WTC11 (cell line): ENCODE data around the gene KLHL40. TPM values are rescaled to one million over a fixed set of nuclear protein-coding genes. Genes with fewer than 3 reads are reported as not detected.

ENCODE experiments used
- ATAC-seq: fragments of 200-7000 bp; cut with Tn5 transposase; 2 replicates; pipeline ENCODE4 v1.10.0; 2021; ENCODE audit warnings: mild to moderate bottlenecking, moderate library complexity
- CTCF ChIA-PET: fragments of 300-600 bp; sonication (Branson Sonifier 250); formaldehyde crosslinking; loops from one replicate; lab custom pipeline; 2021; ENCODE audit warnings: antibody characterized with exemption; lab: Charles Lee
- POLR2A ChIA-PET: fragments of 350-600 bp; sonication (Branson Sonifier 250); formaldehyde crosslinking; loops from one replicate; lab custom pipeline; 2021; ENCODE audit warnings: antibody characterized with exemption; lab: Charles Lee
- DNase-seq: peaks from one replicate; pipeline ENCODE4 v3.0.0; 2021; ENCODE audit warnings: low spot score
- H3K27ac Mint-ChIP-seq: 2 replicates; pipeline ENCODE4 v1.8.0; 2021; ENCODE audit warnings: mixed read lengths
- H3K27me3 Mint-ChIP-seq: 2 replicates; pipeline ENCODE4 v1.8.0; 2021; ENCODE audit warnings: low read depth, mild to moderate bottlenecking, moderate library complexity, mixed read lengths
- H3K36me3 Mint-ChIP-seq: 2 replicates; pipeline ENCODE4 v1.8.0; 2021; ENCODE audit warnings: mixed read lengths
- H3K4me1 Mint-ChIP-seq: 2 replicates; pipeline ENCODE4 v1.8.0; 2022; ENCODE audit warnings: mixed read lengths
- H3K4me3 Mint-ChIP-seq: 2 replicates; pipeline ENCODE4 v1.8.0; 2021; ENCODE audit warnings: mild to moderate bottlenecking, moderate library complexity, mixed read lengths
- H3K9me3 Mint-ChIP-seq: 2 replicates; pipeline ENCODE4 v1.8.0; 2021; ENCODE audit warnings: mixed read lengths
- FOXP1 ChIP-seq: sonication (generic); formaldehyde crosslinking; IDR thresholded peaks from 2 replicates; pipeline ENCODE4 v1.8.0; 2022; ENCODE audit warnings: missing genetic modification reagents, mild to moderate bottlenecking, moderate library complexity, borderline replicate concordance
- GRHL2 ChIP-seq: fragments of 250-450 bp; sonication (Bioruptor Pico); IDR thresholded peaks from 2 replicates; pipeline ENCODE4 v1.8.0; 2022; ENCODE audit warnings: mild to moderate bottlenecking, moderate library complexity; ENCODE audit not compliant: insufficient replicate concordance, severe bottlenecking
- NFYB ChIP-seq: sonication (generic); formaldehyde crosslinking; conservative IDR thresholded peaks from 2 replicates; pipeline ENCODE4 v1.8.0; 2022; ENCODE audit warnings: low read depth, missing genetic modification reagents
- NR3C1 ChIP-seq: sonication (generic); formaldehyde crosslinking; conservative IDR thresholded peaks from 2 replicates; pipeline ENCODE4 v1.8.1; 2023; ENCODE audit warnings: low read depth, mild to moderate bottlenecking, missing genetic modification reagents
- PRDM15 ChIP-seq: sonication (generic); formaldehyde crosslinking; IDR thresholded peaks from 2 replicates; pipeline ENCODE4 v1.8.0; 2022; ENCODE audit warnings: missing genetic modification reagents
- SOX15 ChIP-seq: fragments of 250-450 bp; sonication (Bioruptor Pico); IDR thresholded peaks from 2 replicates; pipeline ENCODE4 v1.9.0; 2021; ENCODE audit warnings: mild to moderate bottlenecking
- TCF7 ChIP-seq: sonication (generic); formaldehyde crosslinking; IDR thresholded peaks from 2 replicates; pipeline ENCODE4 v1.8.0; 2022; ENCODE audit warnings: mild to moderate bottlenecking, low read depth, missing genetic modification reagents, moderate library complexity
- ZNF512 ChIP-seq: sonication (generic); formaldehyde crosslinking; IDR thresholded peaks from 2 replicates; pipeline ENCODE4 v1.8.1; 2022; ENCODE audit warnings: missing genetic modification reagents, borderline replicate concordance
- ZSCAN18 ChIP-seq: fragments of 250-450 bp; sonication (Bioruptor Pico); IDR thresholded peaks from 2 replicates; pipeline ENCODE4 v2.1.2; 2022; ENCODE audit warnings: mild to moderate bottlenecking, moderate library complexity
- total RNA-seq: library from RNA; stranded (reverse); gene quantifications from 3 replicates; pipeline ENCODE4 v1.2.3, GENCODE V29; 2021
- TF ChIP-seq, protein P1 (sequence below): sonication (generic); formaldehyde crosslinking; conservative IDR thresholded peaks from 2 replicates; pipeline ENCODE4 v1.8.1; 2022; ENCODE audit warnings: mild to moderate bottlenecking, missing genetic modification reagents
- TF ChIP-seq, protein P2 (sequence below): fragments of 250-450 bp; sonication (Bioruptor Pico); IDR thresholded peaks from 2 replicates; pipeline ENCODE4 v1.9.0; 2021; ENCODE audit warnings: mild to moderate bottlenecking

Gene KLHL40
- total RNA-seq, 1 experiment from 2014 or later, result not detected

GRCh38 chr3:42701371-42702065, 16.2 kb downstream of the KLHL40 start (continued):
- TF ChIP-seq PRDM15 (CRISPR knock-in tag), result no peak

DNA sequence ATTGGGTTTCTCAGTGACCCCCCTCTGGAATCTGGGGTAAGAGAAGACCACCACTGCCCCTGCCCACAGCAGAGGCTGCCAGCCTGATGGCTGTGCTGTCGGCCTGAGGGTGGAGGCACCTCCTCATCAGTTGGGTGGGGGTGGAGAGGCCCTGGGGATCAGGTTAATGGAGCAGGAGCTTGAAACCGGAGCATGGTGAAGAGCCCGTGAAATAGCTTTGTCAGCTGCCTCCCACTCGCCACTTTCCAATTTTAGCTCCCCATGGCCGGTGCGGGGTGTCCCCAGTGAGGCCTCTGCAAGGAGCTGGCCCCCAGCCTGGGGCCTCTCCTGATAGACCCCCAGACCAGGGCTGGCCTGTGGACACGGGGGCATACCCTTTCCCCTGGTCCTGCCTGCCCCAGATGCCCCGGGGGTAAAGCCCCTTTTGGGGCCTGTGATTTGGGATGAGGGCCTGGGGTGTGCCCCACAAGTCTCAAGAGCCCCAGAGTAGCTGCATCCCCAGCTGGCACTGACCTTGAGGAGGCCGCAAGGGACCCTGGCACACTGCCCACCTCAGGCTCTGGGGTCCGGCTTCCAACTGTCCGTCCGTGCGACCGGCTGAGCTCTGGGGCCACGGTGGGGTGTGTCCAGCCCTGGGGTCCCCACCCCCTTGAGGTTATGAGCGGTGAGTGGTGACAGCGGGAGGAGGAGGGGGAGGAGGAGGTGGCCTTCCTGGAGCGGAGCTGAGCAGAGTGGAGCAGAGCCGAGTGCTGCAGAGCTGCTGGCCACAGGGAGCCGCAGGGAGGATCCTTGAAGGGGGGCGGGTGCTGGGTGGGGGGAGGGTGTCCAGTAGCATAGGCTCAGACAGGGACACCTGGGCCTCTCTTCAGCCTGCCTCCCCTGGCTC, 17.0 kb downstream of the KLHL40 start, which contains the start of gene HHATL:
TSS of gene HHATL (minus strand) at position 733 of the 886 bp plus-strand sequence. CDS start 1,972 bp downstream, outside the sequence.
- no peaks in the 10 kb centered on the region for H3K27me3 Mint-ChIP-seq
- no peak for TF ChIP-seq PRDM15 (CRISPR knock-in tag)
- TF ChIP-seq, protein P1, sequence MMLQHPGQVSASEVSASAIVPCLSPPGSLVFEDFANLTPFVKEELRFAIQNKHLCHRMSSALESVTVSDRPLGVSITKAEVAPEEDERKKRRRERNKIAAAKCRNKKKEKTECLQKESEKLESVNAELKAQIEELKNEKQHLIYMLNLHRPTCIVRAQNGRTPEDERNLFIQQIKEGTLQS (CRISPR knock-in tag), result no peak
- no peak for TF ChIP-seq ZNF512 (CRISPR knock-in tag)
- TF ChIP-seq ZSCAN18 (CRISPR knock-in tag), result no peak
- TF ChIP-seq SOX15 (CRISPR knock-in tag), result no peak
- no peak for TF ChIP-seq NFYB
- no peak for TF ChIP-seq NR3C1 (CRISPR knock-in tag)
- TF ChIP-seq, protein P2, sequence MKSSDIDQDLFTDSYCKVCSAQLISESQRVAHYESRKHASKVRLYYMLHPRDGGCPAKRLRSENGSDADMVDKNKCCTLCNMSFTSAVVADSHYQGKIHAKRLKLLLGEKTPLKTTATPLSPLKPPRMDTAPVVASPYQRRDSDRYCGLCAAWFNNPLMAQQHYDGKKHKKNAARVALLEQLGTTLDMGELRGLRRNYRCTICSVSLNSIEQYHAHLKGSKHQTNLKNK (CRISPR knock-in tag), result no peak
- TF ChIP-seq TCF7 (CRISPR knock-in tag), result no peak
- no peak for TF ChIP-seq FOXP1 (CRISPR knock-in tag)
- TF ChIP-seq GRHL2 (CRISPR knock-in tag), result no peak
- H3K4me1 Mint-ChIP-seq, result peaks cover 8% of the 10 kb centered on the region
- H3K36me3 Mint-ChIP-seq, result no peaks in the 10 kb centered on the region
- CTCF ChIA-PET, result interaction anchor here (0.6 to 2.5 kb wide), 6 partner anchors 9 to 369 kb away, joined by 3 to 13 read pairs (median 7); no protein-coding TSS in a partner anchor
- H3K4me3 Mint-ChIP-seq, result no peak within 1 kb of the TSS
- DNase-seq (no peak), ATAC-seq (no peak)
- H3K27ac Mint-ChIP-seq, result no peak within 1 kb of the TSS
- POLR2A ChIA-PET, result no interaction called here
- no peaks in the 10 kb centered on the region for H3K9me3 Mint-ChIP-seq
